ENCODE results near the gene BCAR1. TPM values are rescaled to one million over a fixed set of nuclear protein-coding genes. Genes with fewer than 3 reads are reported as not detected.

Gene BCAR1
- 26.8 and 31.6 TPM in 2 replicates for total RNA-seq (ENCODE audit: low replicate concordance)

GRCh38 chr16:75251280-75252048 is at the start of gene BCAR1:
Gene BCAR1 (minus strand): TSS chr16:75251624. CDS start chr16:75251482, 142 bp downstream.

GRCh38 chr16:75218256-75219076 is 33.0 kb downstream of the BCAR1 start, which contains the start of gene CTRB1:
Gene CTRB1 (plus strand): TSS chr16:75218988. CDS start chr16:75219008, 20 bp downstream.

GRCh38 chr16:75206749-75207451 is 44.5 kb downstream of the BCAR1 start, which contains the start of gene CTRB2:
Gene CTRB2 (minus strand): TSS chr16:75207161. CDS start chr16:75207141, 20 bp downstream.

Other genes starting within 250 kb of the BCAR1 start
- 0.12 and 2.0 TPM in 2 replicates for gene LDHD, start 134.8 kb downstream of the BCAR1 start, total RNA-seq (ENCODE audit: low replicate concordance)
- gene ZFP1, start 103.1 kb downstream of the BCAR1 start, total RNA-seq (ENCODE audit: low replicate concordance), result 5.1 and 8.7 TPM in 2 replicates
- gene CTRB2, start 44.5 kb downstream of the BCAR1 start, total RNA-seq (ENCODE audit: low replicate concordance), result not detected in 2 replicates
- not detected in 2 replicates for gene CTRB1, start 32.6 kb downstream of the BCAR1 start, total RNA-seq (ENCODE audit: low replicate concordance)
- 44.4 and 142 TPM in 2 replicates for gene CFDP1, start 181.9 kb upstream of the BCAR1 start, total RNA-seq (ENCODE audit: low replicate concordance)
- gene TMEM170A, start 213.1 kb upstream of the BCAR1 start, total RNA-seq (ENCODE audit: low replicate concordance), result 10.9 and 14.3 TPM in 2 replicates
- gene CHST6, start 243.8 kb upstream of the BCAR1 start, total RNA-seq (ENCODE audit: low replicate concordance), result 0.94 and 1.7 TPM in 2 replicates